Thoracic aorta (tissue), 2 donors: ENCODE data around the gene CORIN. TPM values are rescaled to one million over a fixed set of nuclear protein-coding genes. Genes with fewer than 3 reads are reported as not detected.
"Not testable (repeated sequence)": the region's sequence is repeated elsewhere in the genome, so short reads cannot be mapped to it uniquely, and the experiment has no call there.

Experiments used
- ATAC-seq: fragments of 150-250 bp; one replicate; pipeline ENCODE4 v1.8.0; 2017; ENCODE audit warnings: low read depth; ENCODE audit not compliant: insufficient number of reproducible peaks, low FRiP score
- DNase-seq: peaks from one replicate; pipeline ENCODE4 v3.0.0-alpha.2; 2020; ENCODE audit warnings: low spot score
- H3K27ac ChIP-seq, 2 donors: fragments of 200-600 bp; sonication (generic); 1 replicate in 1 of 2; 2 replicates in 1 of 2; pipeline ENCODE4 v1.5.1; 2016; ENCODE audit warnings: mild to moderate bottlenecking in 2 of 2, moderate library complexity in 2 of 2
- H3K27me3 ChIP-seq: fragments of 200-600 bp; sonication (generic); replicated peaks from 2 replicates; pipeline ENCODE4 v1.6.0; 2016; ENCODE audit warnings: mild to moderate bottlenecking; ENCODE audit not compliant: insufficient read depth
- H3K36me3 ChIP-seq: fragments of 200-600 bp; sonication (generic); one replicate; pipeline ENCODE4 v1.5.1; 2016
- H3K4me1 ChIP-seq, 2 donors: fragments of 200-600 bp; sonication (generic); 1 replicate in 1 of 2; 2 replicates in 1 of 2; pipeline versions ENCODE4 v1.5.1 to v1.6.0; 2016; ENCODE audit warnings: low read depth in 2 of 2, mild to moderate bottlenecking in 1 of 2; ENCODE audit not compliant: control insufficient read depth in 1 of 2
- H3K4me3 ChIP-seq: fragments of 200-600 bp; sonication (generic); 2 replicates; pipeline ENCODE4 v1.5.1; 2016; ENCODE audit warnings: mild to moderate bottlenecking
- H3K9me3 ChIP-seq: fragments of 200-600 bp; sonication (generic); 2 replicates; pipeline ENCODE4 v1.5.1; 2016
- CTCF ChIP-seq: fragments of 200-600 bp; sonication (generic); IDR thresholded peaks from one replicate; pipeline ENCODE4 v1.5.1; 2019; ENCODE audit warnings: antibody characterized with exemption
- total RNA-seq, 2 donors: library from RNA; depleted of rRNA; stranded (reverse); fragments of >200 nt; gene quantifications; one replicate each; pipeline versions ENCODE4 v1.1.0 to v1.2.3, GENCODE V29; 2016

CORIN gene
- total RNA-seq, 2 donors from 2014 or later: 0.63 to 1.9 TPM

- peaks cover 0 to 11% of the 10 kb centered on the region in 2 donors for H3K4me1 ChIP-seq
- H3K4me3 ChIP-seq: no peak overlapping the region
- no peak for ATAC-seq
- no peaks in the 10 kb centered on the region for H3K9me3 ChIP-seq
- no peak for DNase-seq
- H3K27me3 ChIP-seq: no peaks in the 10 kb centered on the region
- TF ChIP-seq CTCF: no peak
- no peak overlapping the region for H3K27ac ChIP-seq
- peaks cover 36% of the 10 kb centered on the region for H3K36me3 ChIP-seq
These were observed 275.6 kb downstream of the CORIN start for GRCh38 chr4:47562297-47562696.

GRCh38 chr4:47561331-47561730, 276.5 kb downstream of the CORIN start:
- no peak for TF ChIP-seq CTCF
- H3K27me3 ChIP-seq: no peaks in the 10 kb centered on the region
- H3K36me3 ChIP-seq: peaks cover 33% of the 10 kb centered on the region
- ATAC-seq (no peak), DNase-seq (no peak)
- H3K27ac ChIP-seq: no peak overlapping the region
- no peaks in the 10 kb centered on the region for H3K9me3 ChIP-seq
- H3K4me1 ChIP-seq: peaks cover 0 to 11% of the 10 kb centered on the region in 2 donors
- no peak overlapping the region for H3K4me3 ChIP-seq

GRCh38 chr4:47560682-47561081, 277.2 kb downstream of the CORIN start:
- DNase-seq (no peak), ATAC-seq (no peak)
- Histone ChIP-seq H3K4me1 (peaks cover 0 to 11% of the 10 kb centered on the region in 2 donors), H3K9me3 (no peaks in the 10 kb centered on the region), H3K4me3 (no peak overlapping the region), H3K27ac (no peak overlapping the region), H3K27me3 (no peaks in the 10 kb centered on the region), H3K36me3 (peaks cover 33% of the 10 kb centered on the region)
- TF ChIP-seq CTCF: no peak

- Histone ChIP-seq H3K9me3 (no peaks in the 10 kb centered on the region), H3K27ac (no peak overlapping the region), H3K4me1 (no peaks in the 10 kb centered on the region), H3K4me3 (no peak overlapping the region), H3K27me3 (no peaks in the 10 kb centered on the region), H3K36me3 (peaks cover 28% of the 10 kb centered on the region)
- TF ChIP-seq CTCF: no peak
- no peak for DNase-seq
- no peak for ATAC-seq
These were observed 280.6 kb downstream of the CORIN start for GRCh38 chr4:47557255-47557654.

- H3K4me3 ChIP-seq, H3K9me3 ChIP-seq, DNase-seq, H3K27me3 ChIP-seq, ATAC-seq, H3K4me1 ChIP-seq, H3K27ac ChIP-seq: not testable (repeated sequence)
- H3K36me3 ChIP-seq: peaks cover 14% of the 10 kb centered on the region
These were observed 281.9 kb downstream of the CORIN start for GRCh38 chr4:47555920-47556319.

- H3K4me3 ChIP-seq: no peak overlapping the region
- no peak for ATAC-seq
- H3K36me3 ChIP-seq: peaks cover 20% of the 10 kb centered on the region
These were observed 284.3 kb downstream of the CORIN start for GRCh38 chr4:47553329-47554125.

More at GRCh38 chr4:47553329-47554125, 284.3 kb downstream of the CORIN start:
- DNase-seq: no peak
- H3K4me1 ChIP-seq: no peaks in the 10 kb centered on the region
- no peak overlapping the region for H3K27ac ChIP-seq
- H3K27me3 ChIP-seq: no peaks in the 10 kb centered on the region
- H3K9me3 ChIP-seq: no peaks in the 10 kb centered on the region
- no peak for TF ChIP-seq CTCF
